Stimulated activated CD4-positive, alpha-beta T cell treated with anti-CD3 and anti-CD28 coated beads, Interleukin-1b, Interleukin-23, amount 100 ng/mL, for 48 hours (primary cell): ENCODE data around the gene NPIPA1.
"Not testable (repeated sequence)": the region's sequence is repeated elsewhere in the genome, so short reads cannot be mapped to it uniquely, and the experiment has no call there.

Source experiments
- DNase-seq: peaks from one replicate; pipeline ENCODE4 v3.0.0-alpha.2; 2020

Gene NPIPA1

DNA sequence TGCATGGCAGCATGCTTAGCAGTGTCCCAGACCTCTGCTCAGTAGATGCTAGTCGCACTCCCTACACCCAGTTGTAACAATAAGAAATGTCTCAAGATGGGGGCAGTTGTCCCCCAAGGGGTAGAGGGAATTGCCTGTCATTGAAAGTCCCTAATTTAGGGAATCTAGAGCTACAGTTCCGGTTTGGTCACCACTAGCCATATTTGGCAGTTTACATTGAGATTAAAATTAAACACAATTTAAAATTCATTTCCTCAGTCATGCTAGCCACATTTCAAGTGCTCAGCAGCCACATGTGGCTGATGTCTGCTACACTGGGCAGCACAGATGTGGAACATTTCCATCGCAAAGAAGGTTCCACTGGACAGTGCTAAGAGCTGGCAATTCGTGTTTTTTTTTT, 41.7 kb downstream of the NPIPA1 start:
- DNase-seq: not testable (repeated sequence)

DNA sequence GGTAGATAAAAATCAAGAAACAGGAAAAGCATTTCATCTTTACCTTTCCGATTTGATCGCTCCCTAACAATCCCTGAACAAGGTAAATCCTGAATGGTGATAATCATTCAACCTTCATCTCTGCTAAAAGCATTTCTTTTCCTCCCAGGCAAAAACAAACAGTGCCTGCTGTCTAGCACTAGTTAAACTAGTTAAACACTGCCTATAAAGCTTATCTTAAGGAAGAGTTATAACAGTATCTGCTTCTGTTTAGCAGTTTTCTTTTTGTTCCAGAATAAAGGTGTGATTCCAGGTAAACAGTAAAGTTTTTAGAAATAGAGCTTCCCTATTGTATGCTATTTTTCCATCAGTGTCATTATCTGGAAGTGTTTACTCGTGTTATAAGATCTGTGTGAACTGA, 44.0 kb downstream of the NPIPA1 start:
- DNase-seq: not testable (repeated sequence)

DNA sequence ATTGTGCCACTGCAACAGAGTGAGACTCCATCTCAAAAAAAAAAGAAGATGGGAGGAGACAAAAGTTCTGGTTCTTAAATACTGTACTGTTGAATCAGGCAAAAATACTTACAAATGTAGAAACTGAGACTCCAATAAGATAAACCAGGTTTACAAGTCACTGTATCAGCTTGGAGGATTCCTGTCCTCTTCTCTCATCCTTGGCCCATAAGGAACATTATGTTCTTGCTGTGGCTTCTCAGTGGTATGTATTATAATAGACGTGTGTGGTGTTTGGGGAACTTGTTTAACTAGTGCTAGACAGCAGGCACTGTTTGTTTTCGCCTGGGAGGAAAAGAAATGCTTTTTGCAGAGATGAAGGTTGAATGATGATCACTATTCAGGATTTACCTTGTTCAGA, 45.3 kb downstream of the NPIPA1 start:
- DNase-seq: not testable (repeated sequence)

DNA sequence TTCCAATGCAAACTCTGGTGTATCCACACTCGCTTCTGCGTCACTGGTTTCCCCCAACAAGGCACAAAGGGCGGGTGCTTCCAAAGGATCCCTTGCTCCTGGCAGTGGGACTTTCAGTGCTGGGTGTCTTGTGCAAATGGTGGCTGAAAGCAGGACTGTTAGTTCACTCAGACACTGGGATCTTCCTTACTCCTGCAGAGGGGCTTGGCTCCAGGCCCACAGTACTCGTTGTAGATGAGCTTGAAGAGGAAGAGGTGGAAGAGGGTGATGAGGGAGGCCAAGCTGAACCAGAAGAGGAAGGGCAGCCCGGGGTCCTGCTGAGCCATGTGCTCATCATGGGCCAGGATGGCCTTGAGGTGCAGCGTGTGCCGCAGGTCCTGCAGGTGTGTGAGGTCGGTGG, 50.8 kb downstream of the NPIPA1 start:
- not testable (repeated sequence) for DNase-seq

DNA sequence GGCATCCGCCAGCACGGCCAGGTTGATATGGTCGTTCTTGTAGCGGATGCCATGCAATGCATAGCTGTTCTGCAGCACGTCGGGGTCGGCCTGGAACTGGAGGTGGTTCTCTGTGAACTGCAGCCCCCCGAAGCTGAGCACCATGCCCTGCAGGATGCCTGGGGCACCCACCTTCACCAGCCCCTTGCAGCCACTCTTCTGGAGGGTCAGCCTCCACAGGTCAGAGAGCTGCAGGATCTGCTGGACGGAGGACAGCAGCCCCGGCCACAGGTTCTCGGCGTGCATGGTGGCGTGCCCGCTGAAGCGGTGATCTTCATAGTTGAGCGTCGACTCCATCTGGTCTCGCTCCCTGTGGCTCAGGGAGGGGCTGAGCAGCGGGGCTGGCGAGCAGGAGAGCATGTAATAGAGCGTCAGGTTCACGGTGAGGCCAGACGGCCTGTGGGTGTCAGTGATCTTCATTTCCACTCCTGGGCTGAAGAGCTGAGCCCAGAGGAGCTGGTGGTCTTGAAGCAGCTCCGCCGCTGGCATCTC, 51.5 kb downstream of the NPIPA1 start:
- not testable (repeated sequence) for DNase-seq

DNA sequence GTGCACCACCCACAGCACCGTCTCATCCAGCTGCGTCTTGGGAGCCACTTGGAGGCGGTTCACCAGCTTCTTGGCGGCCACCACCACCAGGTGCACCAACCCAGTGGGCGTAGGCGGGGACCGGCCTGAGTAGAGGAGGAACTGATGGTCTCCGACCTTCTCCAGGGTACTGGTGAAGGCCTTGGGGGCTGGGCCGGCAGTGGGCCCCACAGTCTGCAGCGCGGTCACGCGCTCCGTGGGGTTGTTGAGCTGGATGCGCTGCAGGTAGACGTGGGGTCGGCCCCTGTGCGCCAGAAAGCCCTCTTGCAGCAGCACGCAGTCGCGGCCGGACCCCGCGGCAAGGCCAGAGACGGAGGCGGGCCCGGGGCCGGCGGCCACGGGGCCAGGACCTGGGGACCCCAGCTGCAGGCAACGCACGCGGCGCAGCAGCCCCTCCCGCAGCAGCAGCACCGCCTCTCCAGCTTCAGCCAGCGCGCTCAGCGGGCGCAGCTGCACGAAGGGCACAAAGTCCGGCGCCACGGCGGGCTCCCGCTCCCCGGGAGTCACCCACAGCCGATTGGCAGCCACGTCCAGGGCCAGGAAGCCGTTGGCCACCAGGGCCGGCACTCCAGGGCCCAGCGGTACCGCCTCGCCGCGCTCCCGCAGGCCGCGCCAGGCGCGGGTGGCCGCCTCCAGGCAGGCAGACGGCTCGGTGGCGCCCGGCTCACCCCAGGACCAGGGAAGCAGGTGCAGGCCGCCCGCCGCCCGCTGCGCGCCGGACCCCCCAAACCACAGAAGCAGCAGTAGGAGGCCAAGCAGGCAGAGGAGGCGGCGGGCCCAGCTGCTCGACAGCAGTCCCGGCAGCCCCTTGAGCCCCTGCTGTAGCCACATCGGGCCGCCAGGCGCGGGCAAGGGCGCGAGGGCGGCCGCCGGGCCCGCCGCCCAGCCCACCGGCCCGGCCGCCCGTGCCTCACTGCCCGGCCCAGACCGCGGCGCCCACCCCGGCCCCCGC, 52.3 kb downstream of the NPIPA1 start:
- not testable (repeated sequence) for DNase-seq

DNA sequence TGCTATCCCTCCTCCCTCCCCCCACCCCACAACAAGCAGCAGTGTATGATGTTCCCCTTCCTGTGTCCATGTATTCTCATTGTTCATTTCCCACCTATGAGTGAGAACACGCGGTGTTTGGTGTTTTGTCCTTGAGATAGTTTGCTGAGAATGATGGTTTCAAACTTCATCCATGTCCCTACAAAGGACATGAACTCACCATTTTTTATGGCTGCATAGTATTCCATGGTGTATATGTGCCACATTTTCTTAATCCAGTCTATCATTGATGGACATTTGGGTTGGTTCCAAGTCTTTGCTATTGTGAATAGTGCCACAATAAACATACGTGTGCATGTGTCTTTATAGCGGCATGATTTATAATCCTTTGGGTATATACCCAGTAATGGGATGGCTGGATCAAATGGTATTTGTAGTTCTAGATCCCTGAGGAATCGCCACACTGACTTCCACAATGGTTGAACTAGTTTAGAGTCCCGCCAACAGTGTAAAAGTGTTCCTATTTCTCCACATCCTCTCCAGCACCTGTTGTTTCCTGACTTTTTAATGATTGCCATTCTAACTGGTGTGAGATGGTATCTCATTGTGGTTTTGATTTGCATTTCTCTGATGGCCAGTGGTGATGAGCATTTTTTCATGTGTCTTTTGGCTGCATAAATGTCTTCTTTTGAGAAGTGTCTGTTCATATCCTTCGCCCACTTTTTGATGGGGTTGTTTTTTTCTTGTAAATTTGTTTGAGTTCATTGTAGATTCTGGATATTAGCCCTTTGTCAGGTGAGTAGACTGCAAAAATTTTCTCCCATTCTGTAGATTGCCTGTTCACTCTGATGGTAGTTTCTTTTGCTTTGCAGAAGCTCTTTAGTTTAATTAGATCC, 56.3 kb downstream of the NPIPA1 start:
- DNase-seq: not testable (repeated sequence)

DNA sequence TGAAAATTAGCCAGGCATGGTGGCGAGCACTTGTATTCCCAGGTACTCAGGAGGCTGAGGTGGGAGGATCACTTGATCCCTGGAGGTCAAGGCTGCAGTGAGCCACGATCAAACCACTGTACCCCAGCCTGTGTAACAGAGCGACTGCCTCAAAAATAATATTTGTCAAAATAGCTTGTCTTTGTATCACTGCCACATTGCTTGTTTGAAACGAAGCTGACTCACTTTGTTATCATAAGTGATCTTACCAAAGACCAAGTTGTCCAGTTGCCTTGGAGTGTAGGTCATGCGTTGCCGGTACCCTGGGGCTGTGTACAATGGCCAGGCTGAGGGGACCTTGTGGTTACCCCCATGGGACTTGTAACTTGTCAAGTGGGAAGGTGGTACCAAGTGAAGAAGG, 59.5 kb downstream of the NPIPA1 start:
- not testable (repeated sequence) for DNase-seq

DNA sequence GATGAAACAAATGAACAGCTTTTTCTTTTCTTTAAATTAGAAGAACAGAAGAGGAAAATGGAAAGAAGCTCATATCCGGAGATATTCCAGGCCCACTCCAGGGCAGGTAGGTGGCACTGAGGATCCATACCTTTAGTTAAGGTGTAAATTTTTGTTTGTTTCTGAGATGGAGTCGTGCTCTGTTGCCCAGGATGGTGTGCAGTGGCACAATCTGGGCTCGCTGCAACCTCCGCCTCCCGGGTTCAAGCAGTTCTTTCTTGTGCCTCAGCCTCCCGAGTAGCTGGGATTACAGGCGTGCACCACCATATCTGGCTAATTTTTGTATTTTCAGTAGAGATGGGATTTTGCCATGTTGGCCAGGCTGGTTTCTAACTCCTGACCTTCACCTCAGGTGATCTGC, 61.1 kb downstream of the NPIPA1 start:
- not testable (repeated sequence) for DNase-seq

DNA sequence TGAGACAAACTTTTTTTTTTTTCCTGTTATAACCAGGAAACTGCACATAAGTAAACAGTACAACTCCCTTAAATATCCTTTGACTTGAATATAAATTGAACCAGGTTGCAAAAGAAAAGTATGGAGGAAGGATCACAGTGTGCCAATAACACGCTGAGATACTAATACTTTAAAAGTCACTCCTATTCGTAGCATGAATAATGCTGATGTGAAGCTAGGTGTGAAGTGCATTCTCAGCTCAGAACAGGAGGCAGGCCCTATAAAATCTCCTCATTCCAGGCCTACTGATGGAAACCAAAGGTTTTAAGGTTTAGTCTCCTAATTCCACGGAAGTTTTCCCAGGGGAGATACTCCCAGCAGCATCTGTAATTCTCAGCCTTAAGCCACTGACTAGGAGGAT, 62.6 kb downstream of the NPIPA1 start:
- DNase-seq: not testable (repeated sequence)
